H1 (cell line): ENCODE measurements around the gene IL37. TPM values are rescaled to one million over a fixed set of nuclear protein-coding genes. Genes with fewer than 3 reads are reported as not detected.
"Not testable (repeated sequence)": the region's sequence is repeated elsewhere in the genome, so short reads cannot be mapped to it uniquely, and the experiment has no call there.

Experiments
- CTCF ChIA-PET: fragments of 300-600 bp; sonication (Branson Sonifier 250); formaldehyde crosslinking; loops from one replicate; lab custom pipeline; 2021; ENCODE audit not compliant: partially characterized antibody; lab: Charles Lee
- POLR2A ChIA-PET: fragments of 300-600 bp; sonication (Branson Sonifier 250); formaldehyde crosslinking; loops from one replicate; lab custom pipeline; 2021; ENCODE audit warnings: inconsistent platforms; ENCODE audit not compliant: partially characterized antibody; lab: Charles Lee
- DNase-seq, 2 experiments: peaks; one replicate each; pipeline versions ENCODE4 v3.0.0 to v3.0.0-alpha.2; 2010 to 2022; ENCODE audit warnings: low spot score in 2 of 2, low read depth in 1 of 2, mixed read lengths in 1 of 2
- FAIRE-seq: peaks from 2 replicates; lab custom pipeline; 2011; peaks lifted over from hg19 to GRCh38; lab: Jason Lieb, UNC
- H2AFZ ChIP-seq: 2 replicates; pipeline ENCODE4 v1.8.1; 2012; ENCODE audit warnings: low read length, inconsistent platforms
- H2AK5ac ChIP-seq: 2 replicates; pipeline ENCODE4 v1.6.1; 2013; ENCODE audit warnings: low read depth, low read length
- H2BK120ac ChIP-seq: replicated peaks from 2 replicates; pipeline ENCODE3; 2013; ENCODE audit warnings: low read depth, low read length, inconsistent platforms
- H2BK12ac ChIP-seq: 2 replicates; pipeline ENCODE4 v1.6.1; 2013; ENCODE audit warnings: low read depth, low read length
- H2BK15ac ChIP-seq: 2 replicates; pipeline ENCODE4 v1.6.1; 2013; ENCODE audit warnings: low read length
- H2BK20ac ChIP-seq: 2 replicates; pipeline ENCODE4 v1.6.1; 2013; ENCODE audit warnings: low read length
- H2BK5ac ChIP-seq: 2 replicates; pipeline ENCODE4 v1.6.1; 2013; ENCODE audit warnings: low read depth, low read length
- H3K14ac ChIP-seq: 2 replicates; pipeline ENCODE4 v1.6.1; 2013; ENCODE audit warnings: inconsistent platforms; ENCODE audit not compliant: insufficient read length
- H3K18ac ChIP-seq: 2 replicates; pipeline ENCODE4 v1.6.1; 2013; ENCODE audit warnings: low read length; ENCODE audit errors: extremely low read depth
- H3K23ac ChIP-seq: 2 replicates; pipeline ENCODE4 v1.6.1; 2013; ENCODE audit warnings: inconsistent platforms; ENCODE audit not compliant: insufficient read length
- H3K23me2 ChIP-seq: 2 replicates; pipeline ENCODE4 v1.6.1; 2013; ENCODE audit warnings: low read depth, low read length
- H3K27ac ChIP-seq: 2 replicates; pipeline ENCODE4 v1.6.1; 2011; ENCODE audit warnings: low read depth, low read length, inconsistent platforms
- H3K27me3 ChIP-seq, 4 experiments: replicated peaks in 1 of 4; 1 replicate in 1 of 4; 2 replicates in 3 of 4; pipeline versions ENCODE4 v1.6.1 to v1.8.1; 2011 to 2013; ENCODE audit warnings: low read length in 3 of 4, mild to moderate bottlenecking in 3 of 4, inconsistent platforms in 2 of 4, mixed read lengths in 2 of 4, moderate library complexity in 1 of 4; ENCODE audit not compliant: control insufficient read depth in 3 of 4, insufficient read depth in 3 of 4; ENCODE audit errors: extremely low read depth in 1 of 4
- H3K36me3 ChIP-seq, 4 experiments: 2 replicates each; pipeline versions ENCODE4 v1.6.1 to v1.8.1; 2011 to 2013; ENCODE audit warnings: mild to moderate bottlenecking in 4 of 4, low read length in 3 of 4, moderate library complexity in 2 of 4, control low read depth in 1 of 4, inconsistent platforms in 1 of 4; ENCODE audit not compliant: insufficient read depth in 4 of 4, control insufficient read depth in 2 of 4
- H3K4ac ChIP-seq: replicated peaks from 2 replicates; pipeline ENCODE3; 2013; ENCODE audit warnings: low read length, low read depth, mixed read lengths, inconsistent platforms; ENCODE audit not compliant: insufficient read length
- H3K4me1 ChIP-seq, 4 experiments: replicated peaks in 1 of 4; 1 replicate in 1 of 4; 2 replicates in 3 of 4; pipeline versions ENCODE4 v1.6.1 to v1.8.1; 2011 to 2013; ENCODE audit warnings: low read length in 3 of 4, inconsistent platforms in 2 of 4, mixed read lengths in 1 of 4; ENCODE audit not compliant: insufficient read depth in 4 of 4, control insufficient read depth in 3 of 4
- H3K4me2 ChIP-seq, 2 experiments: 2 replicates each; pipeline versions ENCODE4 v1.6.1 to v1.8.1; 2011 to 2013; ENCODE audit warnings: low read depth in 2 of 2, low read length in 2 of 2, control low read depth in 1 of 2, inconsistent platforms in 1 of 2, mild to moderate bottlenecking in 1 of 2; ENCODE audit not compliant: insufficient read depth in 1 of 2
- H3K4me3 ChIP-seq, 4 experiments: fragments of 200-600, 300-600 bp in 1 of 4; sonication (generic), shearing (Covaris generic), sonication (Bioruptor Twin) in 1 of 4; 2 replicates each; pipeline versions ENCODE4 v1.5.1 to v1.8.1; 2011 to 2016; ENCODE audit warnings: low read length in 4 of 4, low read depth in 3 of 4, control low read depth in 2 of 4, inconsistent platforms in 2 of 4, mild to moderate bottlenecking in 2 of 4, mixed read lengths in 1 of 4, moderate library complexity in 1 of 4; ENCODE audit not compliant: insufficient read depth in 2 of 4; ENCODE audit errors: extremely low read depth in 1 of 4
- H3K56ac ChIP-seq: replicated peaks from 2 replicates; pipeline ENCODE3; 2013; ENCODE audit warnings: low read depth, mild to moderate bottlenecking, mixed read lengths, low read length, inconsistent platforms; ENCODE audit not compliant: insufficient read length
- H3K79me1 ChIP-seq: 2 replicates; pipeline ENCODE4 v1.6.1; 2013; ENCODE audit warnings: low read depth, low read length, control low read depth
- H3K79me2 ChIP-seq, 2 experiments: 2 replicates each; pipeline versions ENCODE4 v1.6.1 to v1.8.1; 2012 to 2013; ENCODE audit warnings: low read length in 2 of 2, mild to moderate bottlenecking in 2 of 2, inconsistent platforms in 1 of 2; ENCODE audit not compliant: insufficient read depth in 2 of 2, control insufficient read depth in 1 of 2
- H3K9ac ChIP-seq, 4 experiments: replicated peaks in 1 of 4; 1 replicate in 1 of 4; 2 replicates in 3 of 4; pipeline versions ENCODE4 v1.6.1 to v1.8.1; 2011 to 2013; ENCODE audit warnings: low read depth in 3 of 4, low read length in 3 of 4, control low read depth in 2 of 4, mild to moderate bottlenecking in 2 of 4, moderate library complexity in 2 of 4, inconsistent platforms in 1 of 4; ENCODE audit errors: extremely low read depth in 1 of 4
- H3K9me3 ChIP-seq, 2 experiments: 2 replicates each; pipeline versions ENCODE4 v1.6.1 to v1.8.1; 2012 to 2013; ENCODE audit warnings: mild to moderate bottlenecking in 2 of 2, moderate library complexity in 2 of 2, control low read depth in 1 of 2, inconsistent platforms in 1 of 2, low read depth in 1 of 2, low read length in 1 of 2, mixed read lengths in 1 of 2; ENCODE audit not compliant: insufficient read depth in 2 of 2
- H4K20me1 ChIP-seq, 2 experiments: replicated peaks in 1 of 2; 2 replicates each; pipeline versions ENCODE3 to v1.8.1; 2011 to 2013; ENCODE audit warnings: inconsistent platforms in 2 of 2, low read length in 2 of 2, mild to moderate bottlenecking in 1 of 2; ENCODE audit not compliant: insufficient read depth in 2 of 2, control insufficient read depth in 1 of 2
- H4K5ac ChIP-seq: 2 replicates; pipeline ENCODE4 v1.6.1; 2013; ENCODE audit warnings: low read length, low read depth, mixed read lengths, inconsistent platforms; ENCODE audit not compliant: insufficient read length
- H4K8ac ChIP-seq: 2 replicates; pipeline ENCODE4 v1.8.0; 2013; ENCODE audit warnings: mild to moderate bottlenecking, moderate library complexity, low read length, inconsistent platforms; ENCODE audit not compliant: insufficient read depth; ENCODE audit errors: extremely low read depth
- H4K91ac ChIP-seq: replicated peaks from 2 replicates; pipeline ENCODE3; 2013; ENCODE audit warnings: low read length, mixed read lengths, inconsistent platforms; ENCODE audit not compliant: insufficient read length
- WGBS, 2 experiments: shearing (Covaris generic) in 1 of 2; methylation state at CpG; one replicate each; pipeline versions ENCODE4 v1.1.6 to v1.1.7; 2013 to 2015; ENCODE audit warnings: low lambda C conversion rate in 2 of 2, mixed read lengths in 2 of 2, inconsistent platforms in 1 of 2, low coverage in 1 of 2, missing lambda C conversion rate in 1 of 2; ENCODE audit not compliant: insufficient replicate concordance in 2 of 2, insufficient coverage in 1 of 2, insufficient read length in 1 of 2; ENCODE audit errors: extremely low coverage in 1 of 2, missing lambda C conversion rate in 1 of 2; 5-methylcytosine and 5-hydroxymethylcytosine counted together
- polyA plus RNA-seq, 7 experiments: library from polyadenylated mRNA; depleted of rRNA in 3 of 7; stranded (reverse) in 5 of 7; unstranded in 2 of 7; fragments of >200 nt in 5 of 7; fragments of 200-250 nt in 2 of 7; gene quantifications; 1 replicate in 5 of 7; 2 replicates in 1 of 7; 4 replicates in 1 of 7; pipeline versions ENCODE4 v1.2.1 to v1.2.3, GENCODE V29; 2011 to 2013; ENCODE audit warnings: missing spikeins in 2 of 7, mixed read lengths in 2 of 7
- total RNA-seq: library from RNA; stranded (reverse); fragmentation: NEBNext Ultra II Directional; extraction: Animal tissue kit (Norgen Biotek cat#: 25700); gene quantifications from 2 replicates; pipeline ENCODE4 v1.2.1, GENCODE V29; 2021

The IL37 gene
- total and polyA plus RNA-seq, 2 of the 8 experiments (the other 6 are each of a cell fraction or from before 2014, with no cell fraction given), result 0.18 TPM; not detected in 1

GRCh38 chr2:112908559-112908958, 2.4 kb upstream of the IL37 start:
- H3K18ac ChIP-seq, H4K8ac ChIP-seq, H3K36me3 ChIP-seq, H3K56ac ChIP-seq, H3K27me3 ChIP-seq, H3K27ac ChIP-seq, H2BK5ac ChIP-seq, H2AK5ac ChIP-seq, CTCF ChIA-PET, H3K23ac ChIP-seq, H3K4ac ChIP-seq, DNase-seq, H4K20me1 ChIP-seq, H3K4me2 ChIP-seq, H4K5ac ChIP-seq, H3K9ac ChIP-seq, H2BK15ac ChIP-seq, H4K91ac ChIP-seq, POLR2A ChIA-PET, H2AFZ ChIP-seq, H3K4me1 ChIP-seq, H3K9me3 ChIP-seq, H2BK12ac ChIP-seq, H2BK20ac ChIP-seq, H2BK120ac ChIP-seq, H3K23me2 ChIP-seq, H3K79me1 ChIP-seq, H3K4me3 ChIP-seq, H3K79me2 ChIP-seq, H3K14ac ChIP-seq, FAIRE-seq: not testable (repeated sequence)
- 78% methylated on average over 2 of the region's 2 CpGs; no CpG with 5 or more reads in 1 of the 2 experiments for WGBS, 2 experiments
